Lung (tissue), 12 donors: ENCODE measurements around the gene RBFOX2. TPM values are rescaled to one million over a fixed set of nuclear protein-coding genes. Genes with fewer than 3 reads are reported as not detected.

Source experiments
- ATAC-seq: fragments of 200-7000 bp; cut with Tn5 transposase; one replicate; pipeline ENCODE4 v1.9.1; 2020; ENCODE audit warnings: moderate number of reproducible peaks; ENCODE audit not compliant: insufficient read depth, low FRiP score
- DNase-seq, 3 donors: peaks; one replicate each; pipeline ENCODE4 v3.0.0-alpha.2; 2013 to 2017
- H3K27ac ChIP-seq, 2 donors: one replicate each; pipeline ENCODE4 v1.5.1; 2013; ENCODE audit warnings: mild to moderate bottlenecking in 2 of 2, moderate library complexity in 2 of 2, control low read depth in 1 of 2, inconsistent platforms in 1 of 2, low read depth in 1 of 2, low read length in 1 of 2
- H3K27me3 ChIP-seq, 3 donors: one replicate each; pipeline ENCODE4 v1.5.1; 2013; ENCODE audit warnings: low read length in 2 of 3; ENCODE audit not compliant: control insufficient read depth in 3 of 3, insufficient read depth in 3 of 3
- H3K36me3 ChIP-seq, 4 donors: one replicate each; pipeline ENCODE4 v1.5.1; 2013; ENCODE audit warnings: low read length in 4 of 4, mild to moderate bottlenecking in 1 of 4, moderate library complexity in 1 of 4; ENCODE audit not compliant: control insufficient read depth in 4 of 4, insufficient read depth in 4 of 4
- H3K4me1 ChIP-seq, 5 donors: one replicate each; pipeline ENCODE4 v1.5.1; 2013; ENCODE audit warnings: low read length in 5 of 5, mild to moderate bottlenecking in 2 of 5, moderate library complexity in 1 of 5; ENCODE audit not compliant: control insufficient read depth in 5 of 5, insufficient read depth in 5 of 5
- H3K4me3 ChIP-seq: one replicate; pipeline ENCODE4 v1.5.1; 2013; ENCODE audit warnings: mild to moderate bottlenecking, control low read depth, moderate library complexity
- H3K9ac ChIP-seq, 2 donors: one replicate each; pipeline ENCODE4 v1.5.1; 2013; ENCODE audit warnings: low read length in 2 of 2, control low read depth in 1 of 2; ENCODE audit not compliant: insufficient read depth in 1 of 2
- H3K9me3 ChIP-seq, 4 donors: one replicate each; pipeline ENCODE4 v1.5.1; 2013; ENCODE audit warnings: low read length in 3 of 4, mild to moderate bottlenecking in 1 of 4, moderate library complexity in 1 of 4; ENCODE audit not compliant: control insufficient read depth in 4 of 4, insufficient read depth in 3 of 4
- WGBS, 2 donors: extraction: QIAGEN DNeasy Blood & Tissue Kit; methylation state at CpG; one replicate each; pipeline ENCODE4 v1.1.7; 2013; 5-methylcytosine and 5-hydroxymethylcytosine counted together
- polyA plus RNA-seq, 2 donors: library from polyadenylated mRNA; stranded (reverse); fragments of 200-250 nt; gene quantifications; one replicate each; pipeline ENCODE4 v1.2.1, GENCODE V29; 2013
- total RNA-seq, 2 donors: library from RNA; depleted of rRNA in 1 of 2; stranded (reverse); fragments of >200 nt in 1 of 2; gene quantifications; one replicate each; pipeline ENCODE4 v1.2.1, GENCODE V29; 2014 to 2021
- TF ChIP-seq, protein P1 (sequence below): IDR thresholded peaks from 2 replicates; pipeline ENCODE4 v1.5.1; 2012; ENCODE audit warnings: mild to moderate bottlenecking; ENCODE audit errors: control extremely low read depth, extremely low read depth
- donor health status: control.
- donor health status: control.
- donor health status: Bipolar disorder and iron deficiency.
- donor health status: healthy.
- donor health status: DM: yes; HTN: yes; CAD: no.

Gene RBFOX2
- total and polyA plus RNA-seq, 4 donors = 16.5 to 195 (median 43.3) TPM

- ATAC-seq (no peak), DNase-seq (no peak)
- WGBS, 2 donors = 79 to 92% methylated on average over 6 of the region's 6 CpGs
- Histone ChIP-seq H3K27ac (no peak overlapping the region), H3K9me3 (no peaks in the 10 kb centered on the region), H3K9ac (no peak overlapping the region), H3K27me3 (no peaks in the 10 kb centered on the region), H3K4me3 (no peak overlapping the region), H3K4me1 (peaks cover 0 to 5% (median 0%) of the 10 kb centered on the region in 5 donors), H3K36me3 (no peaks in the 10 kb centered on the region)
- TF ChIP-seq, protein P1, sequence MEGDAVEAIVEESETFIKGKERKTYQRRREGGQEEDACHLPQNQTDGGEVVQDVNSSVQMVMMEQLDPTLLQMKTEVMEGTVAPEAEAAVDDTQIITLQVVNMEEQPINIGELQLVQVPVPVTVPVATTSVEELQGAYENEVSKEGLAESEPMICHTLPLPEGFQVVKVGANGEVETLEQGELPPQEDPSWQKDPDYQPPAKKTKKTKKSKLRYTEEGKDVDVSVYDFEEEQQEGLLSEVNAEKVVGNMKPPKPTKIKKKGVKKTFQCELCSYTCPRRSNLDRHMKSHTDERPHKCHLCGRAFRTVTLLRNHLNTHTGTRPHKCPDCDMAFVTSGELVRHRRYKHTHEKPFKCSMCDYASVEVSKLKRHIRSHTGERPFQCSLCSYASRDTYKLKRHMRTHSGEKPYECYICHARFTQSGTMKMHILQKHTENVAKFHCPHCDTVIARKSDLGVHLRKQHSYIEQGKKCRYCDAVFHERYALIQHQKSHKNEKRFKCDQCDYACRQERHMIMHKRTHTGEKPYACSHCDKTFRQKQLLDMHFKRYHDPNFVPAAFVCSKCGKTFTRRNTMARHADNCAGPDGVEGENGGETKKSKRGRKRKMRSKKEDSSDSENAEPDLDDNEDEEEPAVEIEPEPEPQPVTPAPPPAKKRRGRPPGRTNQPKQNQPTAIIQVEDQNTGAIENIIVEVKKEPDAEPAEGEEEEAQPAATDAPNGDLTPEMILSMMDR = no peak
Measured at GRCh38 chr22:35726398-35726797, 302.2 kb downstream of the RBFOX2 start.

DNA sequence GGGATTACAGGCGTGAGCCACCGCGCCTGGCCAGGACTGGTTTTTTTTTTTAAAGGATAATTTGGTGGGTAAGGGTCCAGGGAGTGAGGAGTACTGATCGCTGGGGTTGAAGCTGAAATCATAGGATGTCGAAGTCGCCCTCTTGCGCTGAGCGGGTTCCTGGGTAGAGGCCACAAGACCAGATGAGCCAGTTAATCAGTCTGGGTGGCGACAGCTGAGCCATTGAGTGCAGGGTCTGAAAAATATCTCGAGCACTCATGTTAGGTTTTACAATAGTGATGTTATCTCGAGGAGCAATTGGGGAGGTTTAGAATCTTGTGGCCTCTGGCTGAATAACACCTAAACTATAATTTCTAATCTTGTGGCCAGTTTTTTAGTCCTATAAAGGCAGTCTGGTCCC, 303.1 kb downstream of the RBFOX2 start:
- ATAC-seq = no peak
- TF ChIP-seq, protein P1 = no peak
- no peak overlapping the region for H3K4me3 ChIP-seq
- peak in 1 of 3 donors; percentile 24 for DNase-seq
- H3K27ac ChIP-seq = no peak overlapping the region
- 84 to 88% methylated on average over 11 of the region's 11 CpGs for WGBS, 2 donors
- no peaks in the 10 kb centered on the region for H3K9me3 ChIP-seq
- no peaks in the 10 kb centered on the region for H3K36me3 ChIP-seq
- peaks cover 0 to 5% (median 0%) of the 10 kb centered on the region in 5 donors for H3K4me1 ChIP-seq
- H3K27me3 ChIP-seq = no peaks in the 10 kb centered on the region
- H3K9ac ChIP-seq = no peak overlapping the region

GRCh38 chr22:35721960-35722359, 306.7 kb downstream of the RBFOX2 start:
- Histone ChIP-seq H3K9me3 (no peaks in the 10 kb centered on the region), H3K4me3 (no peak overlapping the region), H3K27me3 (no peaks in the 10 kb centered on the region), H3K4me1 (peaks cover 0 to 5% (median 0%) of the 10 kb centered on the region in 5 donors), H3K36me3 (no peaks in the 10 kb centered on the region), H3K9ac (no peak overlapping the region), H3K27ac (no peak overlapping the region)
- 76 to 78% methylated on average over 4 of the region's 4 CpGs for WGBS, 2 donors
- TF ChIP-seq, protein P1 = no peak
- no peak for DNase-seq
- ATAC-seq = no peak

DNA sequence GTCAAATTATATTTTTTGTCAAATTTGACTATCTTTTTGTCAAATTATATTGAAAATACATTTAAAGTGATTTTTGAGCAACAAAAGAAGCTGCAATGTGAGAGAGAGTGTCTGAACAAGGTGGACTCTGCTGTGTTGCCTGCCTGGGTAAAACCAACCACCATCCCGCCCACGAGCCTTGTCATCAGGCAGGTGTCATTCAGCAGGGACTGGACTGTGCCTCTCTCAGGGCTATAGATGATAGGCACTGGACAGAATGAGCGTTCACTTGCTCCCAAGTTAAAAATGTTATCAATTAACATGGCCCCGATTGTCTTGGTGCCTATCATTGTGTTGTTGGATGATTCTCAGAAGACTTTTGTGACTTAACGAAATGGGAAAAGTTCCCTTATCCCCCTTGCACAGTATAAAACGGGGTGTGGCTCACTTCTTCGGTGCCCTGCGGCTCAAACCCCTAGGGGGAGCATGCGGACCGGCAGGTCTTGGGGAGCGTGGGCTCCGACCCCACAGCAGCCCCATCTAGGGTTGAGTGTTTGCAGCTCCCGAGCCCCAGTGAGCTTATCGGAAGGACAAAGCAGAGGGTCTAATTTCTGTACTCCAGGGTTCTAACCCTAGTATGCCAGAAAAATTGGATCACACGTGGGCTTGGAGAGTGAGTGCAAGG, 309.3 kb downstream of the RBFOX2 start:
- TF ChIP-seq, protein P1 = no peak
- Histone ChIP-seq H3K27ac (no peak overlapping the region), H3K4me1 (no peaks in the 10 kb centered on the region), H3K27me3 (no peaks in the 10 kb centered on the region), H3K9ac (no peak overlapping the region), H3K4me3 (no peak overlapping the region), H3K9me3 (no peaks in the 10 kb centered on the region), H3K36me3 (no peaks in the 10 kb centered on the region)
- DNase-seq = no peak
- ATAC-seq = no peak
- WGBS, 2 donors = 84 to 88% methylated on average over 15 of the region's 15 CpGs
